ENCODE data around the gene REN.

Gene REN

DNA sequence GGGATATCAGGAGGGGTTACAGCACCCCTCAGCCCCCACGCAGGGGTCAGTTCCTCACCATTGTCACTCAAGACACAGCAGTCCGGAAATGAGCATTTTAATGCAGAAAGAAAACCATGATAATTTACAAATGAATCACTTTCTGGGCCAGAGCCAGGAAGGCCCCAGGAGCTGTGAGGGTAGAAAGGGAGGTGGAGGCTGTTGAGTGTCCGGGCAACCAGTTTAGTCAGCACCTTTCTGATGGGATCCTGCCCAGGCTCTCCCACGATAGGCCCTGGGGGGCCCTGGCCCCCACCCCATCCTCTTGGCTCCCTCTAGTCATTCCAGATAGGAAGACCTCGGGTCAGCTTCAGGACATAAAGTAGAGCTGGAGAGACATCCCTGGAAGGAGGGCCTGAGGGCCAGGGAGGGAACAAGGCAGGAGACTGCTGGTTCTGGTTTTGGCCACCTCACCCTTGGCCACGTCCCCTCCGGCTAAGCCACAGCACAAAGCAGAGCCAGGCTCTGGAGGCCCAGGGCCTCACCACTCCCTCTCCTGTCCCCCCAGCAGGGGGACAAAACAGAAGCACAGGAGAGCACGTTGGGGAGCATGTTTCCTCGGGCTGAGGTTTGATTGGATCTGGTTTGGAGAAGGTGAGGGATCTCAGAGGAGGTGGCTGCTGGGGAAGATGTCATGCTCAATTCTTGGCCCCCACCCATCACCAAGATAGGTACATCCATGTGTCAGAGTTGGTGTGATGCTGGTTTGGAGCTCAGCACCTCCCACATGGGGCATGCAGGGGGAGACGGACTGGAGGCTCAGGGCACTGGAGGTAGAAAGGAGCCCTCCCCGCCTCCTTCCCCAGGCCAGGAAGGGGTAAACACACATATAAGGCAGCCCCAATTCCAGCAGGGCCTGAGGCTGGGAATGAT lies 34.9 kb downstream of the REN start:
- DNase-seq = no peak

DNA sequence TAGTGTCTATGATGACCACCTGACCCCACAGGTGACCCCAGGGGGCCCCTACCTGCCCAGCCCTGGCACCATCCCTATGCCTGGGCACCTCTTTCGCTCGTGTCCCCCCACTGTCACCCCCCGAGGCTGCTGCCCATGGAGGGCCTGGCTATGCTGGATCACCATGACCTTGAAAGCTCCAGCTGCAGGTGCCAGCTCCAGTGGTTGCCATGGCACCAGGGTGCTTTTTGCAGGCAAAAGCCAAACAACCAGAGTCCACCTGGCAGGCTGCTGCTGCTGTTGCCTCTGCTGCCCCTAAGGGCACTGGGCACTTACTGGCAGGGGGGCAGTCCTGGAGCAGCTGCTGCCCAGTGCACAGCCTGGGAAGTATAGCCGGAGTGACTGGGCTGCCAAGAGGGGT lies 36.0 kb downstream of the REN start:
- DNase-seq = no peak

- peak; percentile 14 for DNase-seq
These were observed 36.9 kb downstream of the REN start for GRCh38 chr1:204128964-204129896.

DNA sequence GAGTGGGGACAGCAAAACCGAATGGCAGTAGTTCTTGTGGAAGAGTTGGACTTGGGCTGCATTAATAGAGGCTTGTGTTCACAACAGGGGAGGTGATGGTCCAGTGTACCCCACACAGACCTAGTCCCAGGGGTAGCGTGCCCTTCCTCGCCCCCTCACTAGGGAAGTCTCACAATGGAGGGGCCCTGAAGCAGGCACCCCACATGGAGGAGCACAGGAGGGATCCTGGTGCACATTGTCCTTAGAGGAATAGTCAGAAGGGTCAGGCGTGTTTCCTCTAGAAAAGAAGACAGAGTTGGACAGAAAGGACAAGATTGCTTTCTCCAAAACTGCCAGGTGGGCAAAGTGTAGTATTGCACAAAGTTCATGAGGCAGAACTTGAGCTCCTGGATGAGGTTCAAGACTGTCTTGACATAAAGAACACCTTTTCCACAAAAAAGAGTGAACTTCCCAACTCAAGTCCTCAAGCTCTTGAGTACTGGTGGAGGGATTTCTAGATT lies 37.6 kb downstream of the REN start:
- DNase-seq = no peak

DNA sequence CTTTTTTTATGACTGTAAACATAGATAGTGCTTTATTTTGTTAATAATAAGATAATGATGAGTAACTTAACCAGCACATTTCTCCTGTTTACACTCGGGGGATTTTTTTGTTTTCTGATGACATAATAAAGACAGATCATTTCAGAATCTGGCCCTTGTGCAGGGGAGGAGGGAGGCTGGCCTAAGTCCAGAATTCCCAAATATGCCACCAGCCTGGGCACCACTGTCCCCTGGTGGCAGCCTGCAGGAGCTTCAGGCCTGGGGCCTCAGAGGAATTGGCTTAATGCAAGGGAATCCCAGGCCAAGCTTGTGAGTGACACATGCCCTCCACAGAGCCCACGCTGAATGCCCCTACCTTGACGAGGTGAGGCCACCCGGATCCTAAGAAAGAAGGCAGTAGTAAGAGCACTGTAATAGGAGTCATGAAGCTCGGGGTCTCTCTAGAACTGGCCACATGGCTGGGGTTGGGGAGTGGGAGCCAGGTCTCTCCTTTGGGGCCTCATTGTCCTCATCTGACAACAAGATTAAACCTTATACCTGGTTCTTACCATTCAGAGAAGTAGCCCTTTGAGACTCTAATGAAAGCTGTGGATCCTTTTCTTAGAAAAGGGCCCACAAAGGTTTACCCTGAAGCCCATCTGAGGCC lies 38.4 kb downstream of the REN start:
- peak; percentile 29 for DNase-seq

- DNase-seq = no peak
These were observed 39.2 kb downstream of the REN start for GRCh38 chr1:204126956-204127355.

GRCh38 chr1:204126386-204126785 lies 39.8 kb downstream of the REN start:
- no peak for DNase-seq

DNA sequence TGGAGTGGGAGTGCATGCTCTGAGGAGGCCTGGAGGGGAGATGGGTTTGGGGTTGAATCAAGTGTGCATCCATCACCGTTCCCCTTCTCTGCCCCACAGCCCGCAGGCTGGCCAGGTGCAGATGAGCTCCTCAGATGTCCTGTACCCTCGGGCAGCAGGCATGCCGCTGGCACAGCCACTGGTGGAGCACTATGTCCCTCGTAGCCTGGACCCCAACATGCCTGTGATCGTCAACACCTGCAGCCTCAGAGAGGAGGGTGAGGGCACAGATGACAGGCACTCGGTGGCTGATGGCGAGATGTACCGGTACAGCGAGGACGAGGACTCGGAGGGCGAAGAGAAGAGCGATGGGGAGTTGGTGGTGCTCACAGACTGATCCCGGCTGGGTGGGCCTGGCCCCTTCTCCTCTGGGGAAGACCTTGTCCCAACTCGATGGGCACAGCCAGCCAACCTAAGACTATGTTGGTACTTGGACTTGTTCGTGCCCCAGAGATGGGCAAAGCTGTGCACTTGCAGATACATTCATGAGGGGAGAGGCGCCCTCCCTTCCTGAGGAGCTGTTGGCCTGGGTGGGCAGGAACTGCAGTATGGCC lies 40.3 kb downstream of the REN start:
- no peak for DNase-seq

DNA sequence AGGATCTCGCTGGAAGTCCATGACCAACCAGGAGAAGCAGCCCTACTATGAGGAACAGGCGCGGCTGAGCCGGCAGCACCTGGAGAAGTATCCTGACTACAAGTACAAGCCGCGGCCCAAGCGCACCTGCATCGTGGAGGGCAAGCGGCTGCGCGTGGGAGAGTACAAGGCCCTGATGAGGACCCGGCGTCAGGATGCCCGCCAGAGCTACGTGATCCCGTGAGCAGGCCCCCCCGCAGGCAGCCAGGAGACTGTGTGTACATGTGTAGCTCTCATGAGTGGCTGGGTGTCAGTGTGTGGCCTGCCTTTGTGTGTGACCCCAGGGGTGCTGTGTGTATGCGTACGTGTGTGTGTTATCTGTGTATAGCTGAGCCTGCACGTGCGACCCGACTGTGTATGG lies 41.5 kb downstream of the REN start:
- DNase-seq = no peak

DNA sequence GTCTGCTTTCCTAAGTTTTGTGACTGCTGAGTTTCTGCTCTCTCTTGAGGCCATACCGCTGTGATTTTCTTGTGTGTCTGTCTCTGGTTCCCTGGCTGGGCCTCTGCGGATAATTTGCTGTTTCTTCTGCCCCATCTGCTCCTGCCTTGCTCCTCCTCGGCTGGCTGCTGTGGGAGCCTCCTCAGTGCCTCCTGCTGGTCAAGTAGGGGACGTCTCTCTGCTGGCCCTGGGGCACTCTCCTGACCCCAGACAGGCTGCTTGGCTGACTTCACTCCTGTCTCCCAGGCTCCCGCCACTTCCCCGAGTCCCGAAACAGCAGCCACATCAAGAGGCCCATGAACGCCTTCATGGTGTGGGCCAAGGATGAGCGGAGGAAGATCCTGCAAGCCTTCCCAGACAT lies 42.8 kb downstream of the REN start:
- no peak for DNase-seq

GRCh38 chr1:204121840-204122555 lies 44.1 kb downstream of the REN start:
- no peak for DNase-seq

DNA sequence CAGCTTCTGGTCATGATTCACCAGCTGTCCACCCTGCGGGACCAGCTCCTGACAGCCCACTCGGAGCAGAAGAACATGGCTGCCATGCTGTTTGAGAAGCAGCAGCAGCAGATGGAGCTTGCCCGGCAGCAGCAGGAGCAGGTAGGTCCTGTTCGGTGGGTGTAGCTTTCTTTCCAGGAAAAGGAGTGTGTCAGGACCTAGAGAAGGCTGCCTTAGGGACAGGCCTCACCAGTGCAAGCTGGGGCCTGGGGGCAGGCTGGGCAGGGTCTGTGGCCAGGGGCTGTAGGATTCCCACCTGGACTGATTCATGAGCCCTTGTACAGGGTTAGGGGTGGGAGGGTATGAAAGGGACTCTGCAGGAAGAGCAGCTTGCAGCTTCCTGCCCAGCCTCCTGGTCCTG lies 49.6 kb downstream of the REN start:
- DNase-seq = no peak

- DNase-seq = no peak
These were observed 51.0 kb downstream of the REN start for GRCh38 chr1:204115116-204115515.

GRCh38 chr1:204114606-204115005 lies 51.5 kb downstream of the REN start:
- DNase-seq = peak; percentile 53

- no peak for DNase-seq
These were observed 52.2 kb downstream of the REN start for GRCh38 chr1:204113896-204114295.

- DNase-seq = no peak
These were observed 53.0 kb downstream of the REN start for GRCh38 chr1:204112876-204113730.

- DNase-seq = no peak
These were observed 55.1 kb downstream of the REN start for GRCh38 chr1:204110894-204111633.

- no peak for DNase-seq
These were observed 57.6 kb downstream of the REN start for GRCh38 chr1:204108312-204109141.

DNA sequence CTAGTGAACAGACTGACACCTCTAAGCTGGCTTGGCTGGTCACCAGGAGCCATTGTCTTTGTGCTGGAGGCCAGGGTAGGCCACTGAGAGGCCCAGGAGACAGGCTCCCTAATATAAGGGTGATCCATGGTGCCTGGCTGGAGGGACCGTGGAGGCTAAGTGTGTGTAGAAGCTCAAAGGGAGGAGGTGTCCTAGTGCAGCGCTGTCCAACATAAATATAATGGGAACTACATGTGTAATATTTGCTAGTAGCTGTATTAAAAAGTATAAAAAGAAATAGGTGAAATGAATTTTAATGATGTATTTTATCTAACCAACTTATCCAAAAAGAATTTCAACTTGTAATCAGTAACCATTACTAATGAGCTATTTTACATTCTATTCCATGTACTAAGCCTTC lies 58.2 kb downstream of the REN start:
- DNase-seq = no peak
